NCI-H1092 (cell line): ENCODE measurements around the gene SRSF7.
"Not testable (repeated sequence)": the region's sequence is repeated elsewhere in the genome, so short reads cannot be mapped to it uniquely, and the experiment has no call there.

ENCODE experiments used
- DNase-seq: peaks from one replicate; lab custom pipeline; 2025; lab: John Stamatoyannopoulos, UW

The SRSF7 gene

GRCh38 chr2:38754049-38754448 is 2.9 kb upstream of the SRSF7 start:
- DNase-seq = no peak

GRCh38 chr2:38751596-38752410 is 642 bp upstream of the SRSF7 start:
- peak; percentile 23 for DNase-seq

GRCh38 chr2:38750011-38750890 is 910 bp downstream of the SRSF7 start:
- no peak for DNase-seq

GRCh38 chr2:38748943-38749804 is 2.0 kb downstream of the SRSF7 start:
- DNase-seq = no peak

- no peak for DNase-seq
These were observed 2.8 kb downstream of the SRSF7 start for GRCh38 chr2:38748391-38748790.

GRCh38 chr2:38747819-38748218 is 3.3 kb downstream of the SRSF7 start:
- no peak for DNase-seq

GRCh38 chr2:38747007-38747424 is 4.1 kb downstream of the SRSF7 start:
- DNase-seq = no peak

- no peak for DNase-seq
These were observed 5.9 kb downstream of the SRSF7 start for GRCh38 chr2:38745267-38745666.

GRCh38 chr2:38744399-38744780 is 6.8 kb downstream of the SRSF7 start:
- no peak for DNase-seq

- DNase-seq = no peak
These were observed 7.3 kb downstream of the SRSF7 start for GRCh38 chr2:38743672-38744398.

GRCh38 chr2:38742797-38743559 is 8.2 kb downstream of the SRSF7 start:
- DNase-seq = no peak

GRCh38 chr2:38740851-38741731 is 10.1 kb downstream of the SRSF7 start:
- no peak for DNase-seq

- DNase-seq = no peak
These were observed 11.6 kb downstream of the SRSF7 start for GRCh38 chr2:38739524-38739923.

GRCh38 chr2:38737925-38738324 is 13.2 kb downstream of the SRSF7 start:
- DNase-seq = no peak

- DNase-seq = not testable (repeated sequence)
These were observed 14.0 kb downstream of the SRSF7 start for GRCh38 chr2:38737000-38737698.

GRCh38 chr2:38735999-38736320 is 15.2 kb downstream of the SRSF7 start:
- DNase-seq = no peak

- DNase-seq = no peak
These were observed 16.7 kb downstream of the SRSF7 start for GRCh38 chr2:38734299-38735058.

- DNase-seq = no peak
These were observed 17.7 kb downstream of the SRSF7 start for GRCh38 chr2:38733300-38733971.
